ENCODE data around the gene PPOX.

The PPOX gene

DNA sequence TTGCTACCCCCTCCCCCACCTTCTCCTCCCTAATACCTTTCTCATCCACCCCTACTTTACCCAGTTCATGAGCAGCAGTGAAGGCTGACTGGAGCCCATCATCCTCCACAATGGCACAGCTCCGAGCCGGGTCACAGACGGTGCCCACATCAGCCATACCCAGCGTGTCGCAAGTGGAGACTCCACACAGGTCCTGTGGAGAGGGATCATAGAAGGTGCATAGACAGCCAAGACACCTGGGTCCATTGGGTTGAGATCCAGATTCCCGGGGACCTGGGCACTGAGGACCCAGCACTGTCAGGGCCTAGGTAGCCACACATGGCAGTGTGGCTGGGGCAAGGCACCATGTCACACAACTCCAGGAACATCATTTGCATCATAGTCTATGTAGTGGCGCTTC, 29.9 kb downstream of the PPOX start:
- Histone ChIP-seq H3K27me3 (ENCODE audit: control insufficient read depth, insufficient read depth, low read length) (peaks cover 6% of the 10 kb centered on the region), H3K36me3 (ENCODE audit: control insufficient read depth, insufficient read depth, low read length) (no peaks in the 10 kb centered on the region), H3K4me3 (ENCODE audit: low read length) (no peak overlapping the region), H3K9me3 (ENCODE audit: control insufficient read depth, low read length) (no peaks in the 10 kb centered on the region), H3K4me1 (ENCODE audit: control insufficient read depth, insufficient read depth, low read length) (peaks cover 28% of the 10 kb centered on the region), H3K9ac (ENCODE audit: low read length) (peak overlapping the region; percentile 18)

- Histone ChIP-seq H3K9me3 (ENCODE audit: control insufficient read depth, low read length) (no peaks in the 10 kb centered on the region), H3K36me3 (ENCODE audit: control insufficient read depth, insufficient read depth, low read length) (no peaks in the 10 kb centered on the region), H3K4me3 (ENCODE audit: low read length) (no peak overlapping the region), H3K4me1 (ENCODE audit: control insufficient read depth, insufficient read depth, low read length) (peaks cover 35% of the 10 kb centered on the region), H3K9ac (ENCODE audit: low read length) (peak overlapping the region; percentile 45), H3K27me3 (ENCODE audit: control insufficient read depth, insufficient read depth, low read length) (peaks cover 3% of the 10 kb centered on the region)
Measured at GRCh38 chr1:161196521-161197451, 30.6 kb downstream of the PPOX start.

- no peaks in the 10 kb centered on the region for H3K27me3 ChIP-seq (ENCODE audit: control insufficient read depth, insufficient read depth, low read length)
- H3K4me1 ChIP-seq (ENCODE audit: control insufficient read depth, insufficient read depth, low read length): peaks cover 36% of the 10 kb centered on the region
- no peaks in the 10 kb centered on the region for H3K9me3 ChIP-seq (ENCODE audit: control insufficient read depth, low read length)
- no peak overlapping the region for H3K4me3 ChIP-seq (ENCODE audit: low read length)
- no peaks in the 10 kb centered on the region for H3K36me3 ChIP-seq (ENCODE audit: control insufficient read depth, insufficient read depth, low read length)
- H3K9ac ChIP-seq (ENCODE audit: low read length): peak overlapping the region; percentile 46
Measured at GRCh38 chr1:161197560-161198193, 31.5 kb downstream of the PPOX start.

GRCh38 chr1:161198194-161198896, 32.1 kb downstream of the PPOX start:
- H3K4me1 ChIP-seq (ENCODE audit: control insufficient read depth, insufficient read depth, low read length): peaks cover 42% of the 10 kb centered on the region

GRCh38 chr1:161198897-161199431, 32.7 kb downstream of the PPOX start, which contains the start of gene ADAMTS4:
Gene ADAMTS4 (minus strand): TSS chr1:161199054. CDS start chr1:161198627, 427 bp downstream.
- Histone ChIP-seq H3K36me3 (ENCODE audit: control insufficient read depth, insufficient read depth, low read length) (no peaks in the 10 kb centered on the region), H3K4me1 (ENCODE audit: control insufficient read depth, insufficient read depth, low read length) (peaks cover 46% of the 10 kb centered on the region), H3K4me3 (ENCODE audit: low read length) (no peak within 1 kb of the TSS), H3K9me3 (ENCODE audit: control insufficient read depth, low read length) (no peaks in the 10 kb centered on the region), H3K27me3 (ENCODE audit: control insufficient read depth, insufficient read depth, low read length) (no peaks in the 10 kb centered on the region), H3K9ac (ENCODE audit: low read length) (peak within 1 kb of the TSS; percentile 46)

More at GRCh38 chr1:161198194-161198896, 32.1 kb downstream of the PPOX start:
- Histone ChIP-seq H3K36me3 (ENCODE audit: control insufficient read depth, insufficient read depth, low read length) (no peaks in the 10 kb centered on the region), H3K27me3 (ENCODE audit: control insufficient read depth, insufficient read depth, low read length) (no peaks in the 10 kb centered on the region), H3K4me3 (ENCODE audit: low read length) (no peak overlapping the region), H3K9ac (ENCODE audit: low read length) (peak overlapping the region; percentile 46), H3K9me3 (ENCODE audit: control insufficient read depth, low read length) (no peaks in the 10 kb centered on the region)

DNA sequence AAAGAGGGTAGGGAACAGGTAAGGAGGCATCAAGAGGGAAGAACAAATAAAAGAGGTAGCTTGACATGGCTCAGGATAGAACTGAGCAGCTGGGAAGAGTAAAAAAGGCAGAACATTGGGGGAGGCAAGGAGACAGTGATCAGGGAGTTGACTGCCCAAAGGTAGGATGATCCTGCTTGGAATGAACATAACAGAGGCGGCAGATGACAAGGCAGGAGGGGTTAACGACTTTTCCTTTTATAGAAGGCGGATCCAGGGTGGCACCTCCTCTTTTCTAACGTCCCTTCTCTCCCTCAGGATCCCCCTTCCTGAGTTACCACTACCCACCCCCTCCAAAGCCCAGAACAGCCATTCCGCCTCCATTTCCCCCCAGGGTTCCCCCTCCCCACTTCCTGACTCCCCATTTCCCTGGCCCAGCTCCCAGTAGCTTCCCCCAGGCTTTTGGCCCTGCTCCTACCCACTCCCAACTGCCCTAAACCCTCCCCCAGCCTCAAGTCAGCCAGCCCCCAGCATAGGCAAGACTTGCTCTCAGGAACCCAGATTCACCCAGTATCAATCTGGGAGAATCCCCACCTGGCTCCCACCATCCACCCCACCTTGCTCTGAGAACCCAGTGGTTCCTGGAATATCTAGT, 33.4 kb downstream of the PPOX start:
- no peaks in the 10 kb centered on the region for H3K36me3 ChIP-seq (ENCODE audit: control insufficient read depth, insufficient read depth, low read length)
- H3K4me3 ChIP-seq (ENCODE audit: low read length): no peak overlapping the region
- H3K9ac ChIP-seq (ENCODE audit: low read length): peak overlapping the region; percentile 99
- H3K27me3 ChIP-seq (ENCODE audit: control insufficient read depth, insufficient read depth, low read length): no peaks in the 10 kb centered on the region
- H3K9me3 ChIP-seq (ENCODE audit: control insufficient read depth, low read length): no peaks in the 10 kb centered on the region
- H3K4me1 ChIP-seq (ENCODE audit: control insufficient read depth, insufficient read depth, low read length): peaks cover 46% of the 10 kb centered on the region

- Histone ChIP-seq H3K4me1 (ENCODE audit: control insufficient read depth, insufficient read depth, low read length) (peaks cover 46% of the 10 kb centered on the region), H3K4me3 (ENCODE audit: low read length) (no peak overlapping the region), H3K27me3 (ENCODE audit: control insufficient read depth, insufficient read depth, low read length) (no peaks in the 10 kb centered on the region), H3K36me3 (ENCODE audit: control insufficient read depth, insufficient read depth, low read length) (no peaks in the 10 kb centered on the region), H3K9ac (ENCODE audit: low read length) (peak overlapping the region; percentile 99), H3K9me3 (ENCODE audit: control insufficient read depth, low read length) (no peaks in the 10 kb centered on the region)
Measured at GRCh38 chr1:161200421-161200991, 34.3 kb downstream of the PPOX start.

DNA sequence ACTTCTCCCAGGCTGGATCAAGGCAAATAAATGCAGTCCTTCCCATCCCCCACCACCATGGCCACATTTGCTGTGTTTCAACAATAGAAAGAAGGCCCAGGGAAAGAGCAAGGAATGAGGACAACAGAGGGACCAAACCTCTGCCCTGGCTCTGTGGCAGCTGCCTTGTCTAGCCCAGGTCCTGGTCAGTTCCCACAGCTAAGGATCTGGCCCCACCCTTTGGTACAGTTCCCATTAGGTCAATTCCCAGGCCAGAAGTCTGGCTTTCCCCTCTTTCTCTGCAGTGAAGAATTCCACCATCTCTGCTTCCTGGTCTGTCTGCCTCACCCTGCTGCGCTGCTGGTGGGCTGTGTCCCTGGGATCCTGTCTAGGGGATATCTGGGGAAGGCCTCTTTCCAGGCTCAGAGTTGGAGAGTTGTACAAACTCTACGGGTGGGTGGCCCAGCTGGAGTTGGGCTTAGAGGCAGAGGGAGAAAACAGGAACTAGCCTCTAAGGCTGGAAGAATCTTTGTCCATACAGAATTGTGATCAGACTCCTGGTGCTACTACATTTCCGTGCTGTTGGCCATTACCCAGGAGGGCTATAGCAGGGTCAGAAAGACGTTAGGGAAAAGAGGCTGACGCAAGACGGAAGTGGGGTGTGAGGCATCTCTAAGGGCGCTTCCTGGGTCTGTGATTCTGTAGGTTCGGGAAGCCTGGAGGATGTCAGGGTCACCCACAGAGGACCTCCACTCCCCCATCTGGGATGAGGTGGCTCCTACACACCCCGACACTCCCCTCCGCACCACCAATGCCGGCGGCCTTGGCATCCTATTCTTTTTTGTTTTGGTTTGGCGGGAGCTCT, 35.0 kb downstream of the PPOX start:
- Histone ChIP-seq H3K4me1 (ENCODE audit: control insufficient read depth, insufficient read depth, low read length) (peaks cover 46% of the 10 kb centered on the region), H3K36me3 (ENCODE audit: control insufficient read depth, insufficient read depth, low read length) (no peaks in the 10 kb centered on the region), H3K9ac (ENCODE audit: low read length) (peak overlapping the region; percentile 99)

GRCh38 chr1:161201836-161202712, 35.8 kb downstream of the PPOX start, which contains the start of gene NDUFS2:
Gene NDUFS2 (plus strand): TSS chr1:161202367. CDS start chr1:161202386, 19 bp downstream.
- no peaks in the 10 kb centered on the region for H3K9me3 ChIP-seq (ENCODE audit: control insufficient read depth, low read length)
- peak within 1 kb of the TSS; percentile 96 for H3K4me3 ChIP-seq (ENCODE audit: low read length)
- H3K4me1 ChIP-seq (ENCODE audit: control insufficient read depth, insufficient read depth, low read length): peaks cover 38% of the 10 kb centered on the region
- peak within 1 kb of the TSS; percentile 99 for H3K9ac ChIP-seq (ENCODE audit: low read length)
- no peaks in the 10 kb centered on the region for H3K36me3 ChIP-seq (ENCODE audit: control insufficient read depth, insufficient read depth, low read length)
- no peaks in the 10 kb centered on the region for H3K27me3 ChIP-seq (ENCODE audit: control insufficient read depth, insufficient read depth, low read length)

More for the DNA sequence above, 35.0 kb downstream of the PPOX start:
- Histone ChIP-seq H3K27me3 (ENCODE audit: control insufficient read depth, insufficient read depth, low read length) (no peaks in the 10 kb centered on the region), H3K9me3 (ENCODE audit: control insufficient read depth, low read length) (no peaks in the 10 kb centered on the region), H3K4me3 (ENCODE audit: low read length) (peak overlapping the region; percentile 96)

All from mucosa of stomach (tissue), 1 donor.